CD14-positive monocyte (primary cell): Measurements from ENCODE around the gene TMPRSS15. TPM values are rescaled to one million over a fixed set of nuclear protein-coding genes. Genes with fewer than 3 reads are reported as not detected.

Experiments
- DNase-seq, 3 donors: peaks; one replicate each; pipeline ENCODE4 v3.0.0-alpha.2; 2011 to 2022
- H2AFZ ChIP-seq: 2 replicates; pipeline ENCODE4 v1.6.0; 2012; ENCODE audit warnings: mild to moderate bottlenecking, low read depth, low read length, inconsistent platforms; ENCODE audit not compliant: insufficient read depth, poor library complexity, severe bottlenecking
- H3K27ac ChIP-seq, 2 donors: 1 replicate in 1 of 2; 2 replicates in 1 of 2; pipeline ENCODE4 v1.5.1; 2012 to 2013; ENCODE audit warnings: low read length in 2 of 2, control low read depth in 1 of 2, inconsistent platforms in 1 of 2, low read depth in 1 of 2, mild to moderate bottlenecking in 1 of 2
- H3K27me3 ChIP-seq, 2 donors: one replicate each; pipeline versions ENCODE4 v1.6.0 to v1.6.1; 2011 to 2013; ENCODE audit warnings: low read length in 2 of 2; ENCODE audit not compliant: control insufficient read depth in 2 of 2, insufficient read depth in 2 of 2
- H3K36me3 ChIP-seq, 2 donors: replicated peaks in 1 of 2; 1 replicate in 1 of 2; 2 replicates in 1 of 2; pipeline versions ENCODE4 v1.5.1 to v1.6.1; 2012 to 2013; ENCODE audit warnings: low read length in 2 of 2, control low read depth in 1 of 2, inconsistent platforms in 1 of 2, mild to moderate bottlenecking in 1 of 2; ENCODE audit not compliant: insufficient read depth in 2 of 2, control insufficient read depth in 1 of 2
- H3K4me1 ChIP-seq, 2 donors: 1 replicate in 1 of 2; 2 replicates in 1 of 2; pipeline versions ENCODE4 v1.5.1 to v1.6.1; 2012 to 2013; ENCODE audit warnings: low read length in 2 of 2, control low read depth in 1 of 2, inconsistent platforms in 1 of 2, mild to moderate bottlenecking in 1 of 2, moderate library complexity in 1 of 2; ENCODE audit not compliant: insufficient read depth in 2 of 2, control insufficient read depth in 1 of 2
- H3K4me2 ChIP-seq: replicated peaks from 2 replicates; pipeline ENCODE3; 2012; ENCODE audit warnings: low read length, moderate library complexity, mild to moderate bottlenecking; ENCODE audit not compliant: poor library complexity, severe bottlenecking; ENCODE audit errors: extremely low read depth
- H3K4me3 ChIP-seq, 3 experiments: fragments of 200-600 bp in 1 of 3; sonication (generic) in 1 of 3; replicated peaks in 1 of 3; 1 replicate in 2 of 3; 2 replicates in 1 of 3; pipeline ENCODE4 v1.5.1; 2011 to 2013; ENCODE audit warnings: low read length in 3 of 3, mild to moderate bottlenecking in 3 of 3, control low read depth in 2 of 3, low read depth in 2 of 3, inconsistent platforms in 1 of 3, moderate library complexity in 1 of 3
- H3K79me2 ChIP-seq: 2 replicates; pipeline ENCODE4 v1.6.0; 2012; ENCODE audit warnings: mild to moderate bottlenecking, control low read depth, inconsistent platforms, low read length, moderate library complexity; ENCODE audit not compliant: insufficient read depth
- H3K9ac ChIP-seq: 2 replicates; pipeline ENCODE4 v1.6.0; 2017; ENCODE audit warnings: low read length, mild to moderate bottlenecking; ENCODE audit not compliant: insufficient read depth, poor library complexity, severe bottlenecking
- H3K9me3 ChIP-seq, 2 donors: replicated peaks in 1 of 2; 1 replicate in 1 of 2; 2 replicates in 1 of 2; pipeline versions ENCODE4 v1.5.1 to v1.6.1; 2012 to 2013; ENCODE audit warnings: low read length in 2 of 2, control low read depth in 1 of 2; ENCODE audit not compliant: control insufficient read depth in 1 of 2, insufficient read depth in 1 of 2
- H4K20me1 ChIP-seq: 2 replicates; pipeline ENCODE4 v1.6.0; 2012; ENCODE audit warnings: mild to moderate bottlenecking, low read length, control low read depth, moderate library complexity; ENCODE audit not compliant: insufficient read depth
- H3K27ac Mint-ChIP-seq, 7 donors: one replicate each; pipeline ENCODE4 v1.8.0; 2020; ENCODE audit warnings: mild to moderate bottlenecking in 7 of 7, mixed read lengths in 7 of 7, moderate library complexity in 6 of 7, inconsistent platforms in 2 of 7
- H3K27me3 Mint-ChIP-seq, 3 donors: one replicate each; pipeline ENCODE4 v1.8.0; 2021 to 2022; ENCODE audit warnings: low read depth in 3 of 3, mild to moderate bottlenecking in 3 of 3, mixed read lengths in 3 of 3, moderate library complexity in 3 of 3, inconsistent platforms in 1 of 3
- H3K36me3 Mint-ChIP-seq, 2 donors: one replicate each; pipeline ENCODE4 v1.8.0; 2020; ENCODE audit warnings: mixed read lengths in 2 of 2, inconsistent platforms in 1 of 2, mild to moderate bottlenecking in 1 of 2
- H3K4me1 Mint-ChIP-seq: one replicate; pipeline ENCODE4 v1.8.0; 2020; ENCODE audit warnings: mild to moderate bottlenecking, mixed read lengths
- H3K4me3 Mint-ChIP-seq, 2 donors: one replicate each; pipeline ENCODE4 v1.8.0; 2020; ENCODE audit warnings: mild to moderate bottlenecking in 2 of 2, mixed read lengths in 2 of 2, moderate library complexity in 1 of 2
- H3K9me3 Mint-ChIP-seq, 7 donors: one replicate each; pipeline ENCODE4 v1.8.0; 2020 to 2022; ENCODE audit warnings: mixed read lengths in 7 of 7, mild to moderate bottlenecking in 6 of 7, moderate library complexity in 6 of 7, inconsistent platforms in 2 of 7
- CTCF ChIP-seq: fragments of 200-600 bp; IDR thresholded peaks from one replicate; pipeline ENCODE4 v1.8.0; 2022; ENCODE audit warnings: antibody characterized with exemption, mild to moderate bottlenecking
- WGBS: methylation state at CpG from one replicate; pipeline ENCODE4 v1.1.5; 2013; ENCODE audit warnings: missing lambda C conversion rate; ENCODE audit not compliant: insufficient coverage; 5-methylcytosine and 5-hydroxymethylcytosine counted together
- intact Hi-C, 2 donors: fragments of 100-400 bp; cut with micrococcal nuclease; formaldehyde crosslinking; loops; one replicate each; pipeline versions ENCODE4 v1.15.0 to v1.15.1; 2023
- polyA plus RNA-seq, 3 donors: library from polyadenylated mRNA; depleted of rRNA in 1 of 3; unstranded in 2 of 3; stranded (reverse) in 1 of 3; fragments of 300-500 nt in 2 of 3; fragments of >200 nt in 1 of 3; fragmentation: Illumina TruSeq in 2 of 3; gene quantifications; 1 replicate in 2 of 3; 2 replicates in 1 of 3; pipeline ENCODE4 v1.2.3, GENCODE V29; 2012 to 2021

Gene TMPRSS15
- polyA plus RNA-seq, 3 donors, result not detected

- no peak overlapping the region for H3K27ac ChIP-seq
- H3K27me3 ChIP-seq, result no peaks in the 10 kb centered on the region
- H3K4me3 ChIP-seq, result no peak overlapping the region
- 96% methylated on average over 3 of the region's 6 CpGs for WGBS
- no peak overlapping the region for H2AFZ ChIP-seq
- no peak overlapping the region for H3K9ac ChIP-seq
- no peaks in the 10 kb centered on the region for H3K4me1 ChIP-seq
- intact Hi-C loops, result no loop called here
- no peak for DNase-seq
- Mint-ChIP-seq H3K9me3 (peaks cover 0 to 5% (median 0%) of the 10 kb centered on the region in 7 donors), H3K4me3 (no peak overlapping the region), H3K36me3 (no peaks in the 10 kb centered on the region), H3K27me3 (peaks cover 0 to 2% (median 2%) of the 10 kb centered on the region in 3 donors), H3K4me1 (no peaks in the 10 kb centered on the region), H3K27ac (no peak overlapping the region)
- H3K36me3 ChIP-seq, result no peaks in the 10 kb centered on the region
- no peaks in the 10 kb centered on the region for H4K20me1 ChIP-seq
- H3K9me3 ChIP-seq, result no peaks in the 10 kb centered on the region
- no peak for TF ChIP-seq CTCF
- H3K4me2 ChIP-seq, result no peak overlapping the region
- H3K79me2 ChIP-seq, result no peaks in the 10 kb centered on the region
Observed at GRCh38 chr21:18368205-18368604, 35.4 kb downstream of the TMPRSS15 start.

GRCh38 chr21:18356801-18357200, 46.8 kb downstream of the TMPRSS15 start:
- no peak for DNase-seq
- Histone ChIP-seq H3K9me3 (no peaks in the 10 kb centered on the region), H3K4me3 (no peak overlapping the region), H3K27me3 (no peaks in the 10 kb centered on the region), H3K4me2 (no peak overlapping the region), H3K4me1 (no peaks in the 10 kb centered on the region), H3K36me3 (no peaks in the 10 kb centered on the region), H3K27ac (no peak overlapping the region), H3K9ac (no peak overlapping the region), H3K79me2 (no peaks in the 10 kb centered on the region), H2AFZ (no peak overlapping the region), H4K20me1 (no peaks in the 10 kb centered on the region)
- Mint-ChIP-seq H3K36me3 (no peaks in the 10 kb centered on the region), H3K4me1 (no peaks in the 10 kb centered on the region), H3K4me3 (no peak overlapping the region), H3K27ac (no peak overlapping the region), H3K9me3 (peaks cover 0 to 3% (median 0%) of the 10 kb centered on the region in 7 donors), H3K27me3 (no peaks in the 10 kb centered on the region)
- no peak for TF ChIP-seq CTCF
- intact Hi-C loops, result no loop called here
- WGBS, result no CpG with 5 or more reads among the region's 2 CpGs
